SU-DHL-6 (cell line): ENCODE results near the gene CXXC5.

ENCODE experiments used
- H2AFZ ChIP-seq: fragments of 200-600 bp; sonication (generic); 2 replicates; pipeline ENCODE4 v1.6.1; 2014; ENCODE audit warnings: low read depth, mild to moderate bottlenecking, moderate library complexity, mixed read lengths, antibody characterized with exemption, low read length; ENCODE audit not compliant: severe bottlenecking
- H3F3A ChIP-seq: fragments of 200-600 bp; shearing (Covaris generic); 2 replicates; pipeline ENCODE4 v1.6.0; 2016; ENCODE audit warnings: antibody characterized with exemption, mild to moderate bottlenecking; ENCODE audit not compliant: insufficient read depth
- H3K27ac ChIP-seq: fragments of 200-600 bp; sonication (generic); 2 replicates; pipeline ENCODE4 v1.5.1; 2016; ENCODE audit warnings: low read depth, mild to moderate bottlenecking, low read length, moderate library complexity, mixed read lengths
- H3K27me3 ChIP-seq: fragments of 200-600 bp; sonication (generic), shearing (Covaris generic); 2 replicates; pipeline ENCODE4 v1.6.0; 2014; ENCODE audit warnings: mild to moderate bottlenecking, low read length
- H3K36me3 ChIP-seq: fragments of 200-600 bp; sonication (generic); 2 replicates; pipeline ENCODE4 v1.6.1; 2014; ENCODE audit warnings: mild to moderate bottlenecking, low read length, mixed read lengths
- H3K4me2 ChIP-seq: fragments of 300-600, 200-600 bp; shearing (Covaris generic), sonication (generic); 2 replicates; pipeline ENCODE4 v1.6.0; 2014; ENCODE audit warnings: low read length, low read depth, mild to moderate bottlenecking; ENCODE audit not compliant: poor library complexity, severe bottlenecking
- H3K4me3 ChIP-seq: fragments of 200-600 bp; sonication (generic); 2 replicates; pipeline ENCODE4 v1.5.1; 2014; ENCODE audit warnings: antibody characterized with exemption, low read length, mild to moderate bottlenecking, mixed read lengths; ENCODE audit not compliant: insufficient read depth, poor library complexity, severe bottlenecking
- H3K79me2 ChIP-seq: fragments of 200-600 bp; sonication (generic); 2 replicates; pipeline ENCODE4 v1.6.1; 2014; ENCODE audit warnings: mild to moderate bottlenecking, low read length, moderate library complexity; ENCODE audit not compliant: insufficient read depth
- H3K9ac ChIP-seq: fragments of 200-600 bp; sonication (generic); 2 replicates; pipeline ENCODE4 v1.7.0; 2014; ENCODE audit warnings: mild to moderate bottlenecking, low read length
- H3K9me2 ChIP-seq: fragments of 200-600 bp; sonication (generic); replicated peaks from 2 replicates; pipeline ENCODE4 v1.6.1; 2014; ENCODE audit warnings: low read length; ENCODE audit not compliant: insufficient read depth
- H3K9me3 ChIP-seq: fragments of 200-600 bp; sonication (generic); 2 replicates; pipeline ENCODE4 v1.6.1; 2014; ENCODE audit warnings: low read length, mixed read lengths; ENCODE audit not compliant: insufficient read depth
- H4K20me1 ChIP-seq: fragments of 200-600 bp; sonication (generic); 2 replicates; pipeline ENCODE4 v1.6.1; 2014; ENCODE audit warnings: low read depth, mild to moderate bottlenecking, antibody characterized with exemption, low read length, moderate library complexity, mixed read lengths
- EZH2phosphoT487 ChIP-seq: fragments of 200-600 bp; sonication (generic), shearing (Covaris generic); conservative IDR thresholded peaks from 2 replicates; pipeline ENCODE4 v1.6.1; 2018; ENCODE audit warnings: mild to moderate bottlenecking, antibody characterized with exemption, low read length, moderate library complexity, mixed read lengths
- TF ChIP-seq, protein P1 (sequence below): fragments of 200-600 bp; sonication (generic); IDR thresholded peaks from one replicate; pipeline ENCODE4 v1.5.1; 2017; ENCODE audit warnings: antibody characterized with exemption, mild to moderate bottlenecking, low read length, moderate library complexity; ENCODE audit not compliant: insufficient read depth, poor library complexity, severe bottlenecking

Gene CXXC5

DNA sequence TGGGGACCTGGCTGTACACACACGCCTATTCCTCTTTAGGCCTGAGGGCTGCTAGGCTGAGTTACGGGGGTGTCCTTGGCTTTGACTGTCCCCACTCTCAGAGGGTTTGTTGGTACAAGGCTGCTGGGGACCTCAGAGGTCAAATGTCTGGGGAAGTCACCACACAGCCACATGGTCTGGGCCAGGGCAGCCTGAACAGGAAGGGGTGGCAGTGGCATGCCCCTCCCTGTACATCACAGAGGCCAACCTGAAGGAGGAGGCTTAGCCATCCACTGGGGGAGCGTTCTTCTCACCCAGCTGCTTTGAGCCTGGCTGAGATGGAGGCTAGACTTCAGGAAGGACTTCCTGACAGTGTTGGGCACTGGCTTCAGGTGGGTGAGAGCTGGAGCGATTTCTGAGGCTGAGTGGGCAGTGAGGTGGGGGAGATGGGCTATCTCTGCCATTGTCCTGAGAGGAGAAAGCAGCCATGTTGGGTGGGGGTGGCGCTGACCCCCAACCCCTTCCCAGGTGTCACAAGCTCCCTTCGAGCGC is 36.3 kb downstream of the CXXC5 start:
- H3K36me3 ChIP-seq: 0 out of 2 replicates have a peak, but pooled peaks cover 6% of the 10 kb centered on the region
- H2AFZ ChIP-seq: no peak overlapping the region
- H3F3A ChIP-seq: peaks cover 10% of the 10 kb centered on the region
- no peak overlapping the region for H3K27ac ChIP-seq
- no peaks in the 10 kb centered on the region for H3K27me3 ChIP-seq
- no peaks in the 10 kb centered on the region for H3K9me3 ChIP-seq
- no peak overlapping the region for H3K4me2 ChIP-seq
- no peaks in the 10 kb centered on the region for H4K20me1 ChIP-seq
- no peak overlapping the region for H3K9ac ChIP-seq
- H3K79me2 ChIP-seq: 0 out of 2 replicates have a peak, but pooled peaks cover 1% of the 10 kb centered on the region
- H3K4me3 ChIP-seq: no peak overlapping the region
- H3K9me2 ChIP-seq: no peaks in the 10 kb centered on the region
- TF ChIP-seq EZH2phosphoT487: no peak
- TF ChIP-seq, protein P1, sequence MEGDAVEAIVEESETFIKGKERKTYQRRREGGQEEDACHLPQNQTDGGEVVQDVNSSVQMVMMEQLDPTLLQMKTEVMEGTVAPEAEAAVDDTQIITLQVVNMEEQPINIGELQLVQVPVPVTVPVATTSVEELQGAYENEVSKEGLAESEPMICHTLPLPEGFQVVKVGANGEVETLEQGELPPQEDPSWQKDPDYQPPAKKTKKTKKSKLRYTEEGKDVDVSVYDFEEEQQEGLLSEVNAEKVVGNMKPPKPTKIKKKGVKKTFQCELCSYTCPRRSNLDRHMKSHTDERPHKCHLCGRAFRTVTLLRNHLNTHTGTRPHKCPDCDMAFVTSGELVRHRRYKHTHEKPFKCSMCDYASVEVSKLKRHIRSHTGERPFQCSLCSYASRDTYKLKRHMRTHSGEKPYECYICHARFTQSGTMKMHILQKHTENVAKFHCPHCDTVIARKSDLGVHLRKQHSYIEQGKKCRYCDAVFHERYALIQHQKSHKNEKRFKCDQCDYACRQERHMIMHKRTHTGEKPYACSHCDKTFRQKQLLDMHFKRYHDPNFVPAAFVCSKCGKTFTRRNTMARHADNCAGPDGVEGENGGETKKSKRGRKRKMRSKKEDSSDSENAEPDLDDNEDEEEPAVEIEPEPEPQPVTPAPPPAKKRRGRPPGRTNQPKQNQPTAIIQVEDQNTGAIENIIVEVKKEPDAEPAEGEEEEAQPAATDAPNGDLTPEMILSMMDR: no peak

DNA sequence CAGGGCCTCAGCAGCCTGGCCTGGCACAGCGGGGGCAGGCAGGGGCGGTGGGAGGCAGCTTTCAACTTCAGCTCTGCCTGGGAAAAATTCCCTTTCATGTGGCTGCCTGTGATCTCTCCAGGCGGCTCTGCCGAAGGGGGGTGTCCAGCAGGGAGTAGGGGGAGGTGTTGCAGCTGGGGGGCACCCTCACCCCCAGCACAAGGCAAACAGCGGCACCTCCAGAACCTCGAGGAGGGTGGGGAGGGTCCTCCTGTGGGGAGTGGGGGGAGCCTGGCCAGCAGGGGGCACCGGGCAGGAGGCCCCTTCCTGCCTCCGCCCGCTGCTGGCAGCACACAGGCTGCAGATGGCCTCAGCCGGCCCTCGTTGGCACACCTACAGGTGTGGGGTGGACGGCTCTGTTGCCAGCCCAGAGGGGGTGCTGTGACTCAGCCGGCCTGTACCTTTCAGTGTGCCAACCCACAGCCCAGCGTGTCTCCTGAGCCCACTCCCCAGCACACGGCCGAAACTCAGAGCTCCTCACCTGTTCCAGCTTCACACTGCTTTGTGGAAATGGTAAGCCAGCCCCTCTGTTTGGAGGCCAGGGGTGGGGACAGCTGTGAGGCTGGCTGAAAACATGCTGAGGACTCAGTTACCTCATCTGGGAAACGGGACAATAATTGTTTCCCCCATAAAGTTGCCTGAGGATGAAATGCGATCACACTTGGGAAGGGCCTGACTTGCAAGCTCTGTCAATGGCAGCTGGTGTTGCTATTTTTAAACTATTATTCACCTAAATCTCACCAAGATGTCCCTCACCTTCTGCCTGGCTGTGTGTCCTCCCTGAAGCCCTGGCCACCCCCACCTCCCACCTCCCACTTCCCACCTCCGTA is 37.0 kb downstream of the CXXC5 start:
- Histone ChIP-seq H2AFZ (no peak overlapping the region), H3K9me2 (no peaks in the 10 kb centered on the region), H4K20me1 (no peaks in the 10 kb centered on the region), H3K36me3 (0 out of 2 replicates have a peak, but pooled peaks cover 6% of the 10 kb centered on the region), H3K4me2 (no peak overlapping the region), H3F3A (peaks cover 12% of the 10 kb centered on the region), H3K4me3 (no peak overlapping the region), H3K27me3 (no peaks in the 10 kb centered on the region), H3K27ac (no peak overlapping the region), H3K9me3 (no peaks in the 10 kb centered on the region), H3K79me2 (no peaks in the 10 kb centered on the region), H3K9ac (no peak overlapping the region)
- no peak for TF ChIP-seq EZH2phosphoT487
- TF ChIP-seq, protein P1: no peak

DNA sequence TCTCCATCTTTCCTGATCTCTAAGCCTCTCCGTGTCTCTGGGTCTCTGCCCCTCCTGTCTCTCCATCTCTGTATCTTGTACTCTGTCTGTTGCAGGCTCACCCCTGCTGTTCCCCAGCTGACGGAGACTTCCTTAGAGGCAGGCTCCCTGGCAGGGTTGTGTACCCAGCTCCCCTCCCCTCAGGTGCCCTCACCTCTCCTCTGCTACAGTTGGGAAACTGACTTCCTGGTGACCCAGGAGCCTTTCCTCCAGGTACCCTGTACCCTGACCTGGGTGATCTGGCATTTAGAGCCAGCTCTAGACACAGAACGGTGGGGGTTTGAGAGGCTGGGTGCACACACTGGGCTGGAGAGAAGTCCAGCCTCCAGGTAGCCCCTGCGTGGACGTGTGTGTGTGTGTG is 37.7 kb downstream of the CXXC5 start:
- Histone ChIP-seq H3K9me2 (no peaks in the 10 kb centered on the region), H3K9me3 (no peaks in the 10 kb centered on the region), H3K79me2 (no peaks in the 10 kb centered on the region), H3K36me3 (0 out of 2 replicates have a peak, but pooled peaks cover 6% of the 10 kb centered on the region), H3K27me3 (no peaks in the 10 kb centered on the region), H3K4me2 (no peak overlapping the region), H3K4me3 (no peak overlapping the region), H4K20me1 (no peaks in the 10 kb centered on the region), H3K27ac (no peak overlapping the region), H3K9ac (no peak overlapping the region), H2AFZ (no peak overlapping the region), H3F3A (peaks cover 12% of the 10 kb centered on the region)
- TF ChIP-seq, protein P1: no peak
- TF ChIP-seq EZH2phosphoT487: no peak
